GM18870 (cell line): ENCODE measurements around the gene TTC21A.

Source experiments
- ATAC-seq: cut with Tn5 transposase; IDR thresholded peaks from one replicate; pipeline ENCODE4 v1.9.1; 2021; ENCODE audit warnings: moderate library complexity; ENCODE audit not compliant: unreplicated experiment

TTC21A gene

GRCh38 chr3:39113291-39113690 lies 5.8 kb downstream of the TTC21A start:
- no peak for ATAC-seq

GRCh38 chr3:39114456-39114855 lies 7.0 kb downstream of the TTC21A start:
- ATAC-seq = no peak

- no peak for ATAC-seq
Observed at GRCh38 chr3:39115870-39116269, 8.4 kb downstream of the TTC21A start.

GRCh38 chr3:39118079-39118478 lies 10.6 kb downstream of the TTC21A start:
- ATAC-seq = no peak

- no peak for ATAC-seq
Observed at GRCh38 chr3:39118931-39119660, 11.6 kb downstream of the TTC21A start.

- no peak for ATAC-seq
Observed at GRCh38 chr3:39121621-39122020, 14.1 kb downstream of the TTC21A start.

GRCh38 chr3:39122813-39123212 lies 15.3 kb downstream of the TTC21A start:
- no peak for ATAC-seq

- ATAC-seq = no peak
Observed at GRCh38 chr3:39124876-39125840, 17.7 kb downstream of the TTC21A start.

- ATAC-seq = no peak
Observed at GRCh38 chr3:39125841-39126500, 18.5 kb downstream of the TTC21A start.

- ATAC-seq = no peak
Observed at GRCh38 chr3:39126532-39127071, 19.1 kb downstream of the TTC21A start.

GRCh38 chr3:39127269-39127907 lies 19.9 kb downstream of the TTC21A start:
- ATAC-seq = no peak

- ATAC-seq = no peak
Observed at GRCh38 chr3:39127908-39128304, 20.4 kb downstream of the TTC21A start.

- no peak for ATAC-seq
Observed at GRCh38 chr3:39128951-39129350, 21.5 kb downstream of the TTC21A start.

GRCh38 chr3:39130026-39130425 lies 22.5 kb downstream of the TTC21A start:
- ATAC-seq = no peak

GRCh38 chr3:39130693-39131265 lies 23.3 kb downstream of the TTC21A start:
- ATAC-seq = no peak

- ATAC-seq = no peak
Observed at GRCh38 chr3:39132096-39133092, 24.9 kb downstream of the TTC21A start.

GRCh38 chr3:39133093-39133490 lies 25.6 kb downstream of the TTC21A start:
- ATAC-seq = no peak

GRCh38 chr3:39133822-39134221 lies 26.3 kb downstream of the TTC21A start:
- no peak for ATAC-seq

- ATAC-seq = no peak
Observed at GRCh38 chr3:39134305-39134704, 26.8 kb downstream of the TTC21A start.
